ENCODE measurements around the gene FLNB.

The FLNB gene

DNA sequence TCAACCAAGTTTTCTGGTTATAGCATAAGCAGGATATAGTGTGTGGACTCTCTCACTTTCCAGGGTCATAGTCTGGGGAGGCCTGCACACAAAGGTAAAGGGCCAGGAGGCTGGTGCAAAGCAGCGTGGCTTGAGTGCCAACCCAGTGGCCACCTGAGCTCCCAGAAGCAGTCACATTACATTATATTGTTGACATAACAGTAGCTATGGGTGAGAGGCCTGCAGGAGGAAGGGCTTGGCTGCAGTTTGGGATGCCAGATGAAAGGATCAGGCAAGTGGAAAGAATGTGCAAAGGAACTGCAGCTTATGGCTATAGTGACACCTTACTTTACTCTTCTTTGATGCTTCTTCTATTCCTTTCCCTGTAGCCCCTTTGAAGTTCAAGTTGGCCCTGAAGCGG is 96.5 kb downstream of the FLNB start:
- TF ChIP-seq, protein P1, sequence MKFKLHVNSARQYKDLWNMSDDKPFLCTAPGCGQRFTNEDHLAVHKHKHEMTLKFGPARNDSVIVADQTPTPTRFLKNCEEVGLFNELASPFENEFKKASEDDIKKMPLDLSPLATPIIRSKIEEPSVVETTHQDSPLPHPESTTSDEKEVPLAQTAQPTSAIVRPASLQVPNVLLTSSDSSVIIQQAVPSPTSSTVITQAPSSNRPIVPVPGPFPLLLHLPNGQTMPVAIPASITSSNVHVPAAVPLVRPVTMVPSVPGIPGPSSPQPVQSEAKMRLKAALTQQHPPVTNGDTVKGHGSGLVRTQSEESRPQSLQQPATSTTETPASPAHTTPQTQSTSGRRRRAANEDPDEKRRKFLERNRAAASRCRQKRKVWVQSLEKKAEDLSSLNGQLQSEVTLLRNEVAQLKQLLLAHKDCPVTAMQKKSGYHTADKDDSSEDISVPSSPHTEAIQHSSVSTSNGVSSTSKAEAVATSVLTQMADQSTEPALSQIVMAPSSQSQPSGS (tag by site-specific recombination; IDR thresholded peaks at IDR 0.05; ENCODE audit: low read depth): no peak
- TF ChIP-seq ZNF223 (tag by site-specific recombination; IDR thresholded peaks at IDR 0.05) (no peak), ZBTB20 (tag by site-specific recombination; IDR thresholded peaks at IDR 0.05) (no peak), ZNF585B (tag by site-specific recombination; IDR thresholded peaks at IDR 0.05) (no peak), ZNF157 (tag by site-specific recombination; IDR thresholded peaks at IDR 0.05) (no peak), YY2 (tag by site-specific recombination; IDR thresholded peaks at IDR 0.05) (no peak), ZNF133 (tag by site-specific recombination; IDR thresholded peaks at IDR 0.05) (no peak), ZNF600 (tag by site-specific recombination; IDR thresholded peaks at IDR 0.05) (no peak), ZNF670 (tag by site-specific recombination; IDR thresholded peaks at IDR 0.05; ENCODE audit: low read depth) (no peak), ZSCAN16 (tag by site-specific recombination; IDR thresholded peaks at IDR 0.05) (no peak), HOXA7 (CRISPR knock-in tag; IDR thresholded peaks at IDR 0.05; ENCODE audit: borderline replicate concordance) (no peak), ZNF416 (tag by site-specific recombination; IDR thresholded peaks at IDR 0.05) (no peak), ZNF404 (tag by site-specific recombination; IDR thresholded peaks at IDR 0.05) (no peak), ZNF140 (tag by site-specific recombination; IDR thresholded peaks at IDR 0.05) (no peak), HOXD13 (CRISPR knock-in tag; IDR thresholded peaks at IDR 0.05; ENCODE audit: borderline replicate concordance) (no peak), TCF7L2 (IDR thresholded peaks at IDR 0.05; ENCODE audit: borderline replicate concordance, low read depth, low read length) (no peak)
- TF ChIP-seq, protein P2, sequence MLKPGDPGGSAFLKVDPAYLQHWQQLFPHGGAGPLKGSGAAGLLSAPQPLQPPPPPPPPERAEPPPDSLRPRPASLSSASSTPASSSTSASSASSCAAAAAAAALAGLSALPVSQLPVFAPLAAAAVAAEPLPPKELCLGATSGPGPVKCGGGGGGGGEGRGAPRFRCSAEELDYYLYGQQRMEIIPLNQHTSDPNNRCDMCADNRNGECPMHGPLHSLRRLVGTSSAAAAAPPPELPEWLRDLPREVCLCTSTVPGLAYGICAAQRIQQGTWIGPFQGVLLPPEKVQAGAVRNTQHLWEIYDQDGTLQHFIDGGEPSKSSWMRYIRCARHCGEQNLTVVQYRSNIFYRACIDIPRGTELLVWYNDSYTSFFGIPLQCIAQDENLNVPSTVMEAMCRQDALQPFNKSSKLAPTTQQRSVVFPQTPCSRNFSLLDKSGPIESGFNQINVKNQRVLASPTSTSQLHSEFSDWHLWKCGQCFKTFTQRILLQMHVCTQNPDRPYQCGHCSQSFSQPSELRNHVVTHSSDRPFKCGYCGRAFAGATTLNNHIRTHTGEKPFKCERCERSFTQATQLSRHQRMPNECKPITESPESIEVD (tag by site-specific recombination; IDR thresholded peaks at IDR 0.05): no peak
- ChIA-PET POLR2A (no interaction called here), CTCF (no interaction called here)
- Histone ChIP-seq H3K9me3 (ENCODE audit: control insufficient read depth, insufficient read depth, low read depth, low read length) (no peaks in the 10 kb centered on the region), H3K36me3 (ENCODE audit: control insufficient read depth in 2 of 2, insufficient read depth in 1 of 2, low read length in 2 of 2) (peaks cover 0 to 86% of the 10 kb centered on the region in 2 experiments; a peak in 2 of 3 replicates), H3K27ac (ENCODE audit: extremely low read depth, low read depth, low read length) (no peak overlapping the region), H3K4me1 (ENCODE audit: control insufficient read depth, insufficient read depth, low read length) (no peaks in the 10 kb centered on the region), H3K4me3 (ENCODE audit: low read depth, low read length) (no peak overlapping the region)

DNA sequence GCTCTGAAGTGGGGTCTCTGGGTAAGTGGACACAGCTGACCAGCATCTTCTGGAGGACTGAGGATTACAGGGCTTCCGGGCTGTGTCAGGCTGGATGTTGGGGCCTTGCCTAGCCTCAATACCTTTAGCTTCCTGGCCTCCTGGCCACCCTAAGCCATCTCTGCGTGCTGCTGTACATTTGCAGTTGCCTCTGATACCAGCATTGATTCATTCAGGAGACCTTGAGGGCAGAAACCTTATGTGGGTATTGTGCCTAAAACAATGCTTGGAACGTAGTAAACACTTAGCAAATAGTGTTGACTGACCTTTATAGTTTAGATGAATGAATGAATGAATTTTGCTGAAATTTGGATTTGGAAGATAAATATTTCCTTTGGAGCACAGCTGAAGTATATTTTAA is 97.0 kb downstream of the FLNB start:
- no peak overlapping the region for H3K27ac ChIP-seq (ENCODE audit: extremely low read depth, low read depth, low read length)
- H3K4me1 ChIP-seq (ENCODE audit: control insufficient read depth, insufficient read depth, low read length): no peaks in the 10 kb centered on the region
- H3K9me3 ChIP-seq (ENCODE audit: control insufficient read depth, insufficient read depth, low read depth, low read length): no peaks in the 10 kb centered on the region
- CTCF ChIA-PET: no interaction called here
- POLR2A ChIA-PET: no interaction called here
- no peak for TF ChIP-seq ZNF529 (tag by site-specific recombination; IDR thresholded peaks at IDR 0.05; ENCODE audit: insufficient replicate concordance)
- H3K4me3 ChIP-seq (ENCODE audit: low read depth, low read length): no peak overlapping the region
- H3K36me3 ChIP-seq (ENCODE audit: control insufficient read depth in 2 of 2, insufficient read depth in 1 of 2, low read length in 2 of 2): peaks cover 0 to 88% of the 10 kb centered on the region in 2 experiments; a peak in 2 of 3 replicates

DNA sequence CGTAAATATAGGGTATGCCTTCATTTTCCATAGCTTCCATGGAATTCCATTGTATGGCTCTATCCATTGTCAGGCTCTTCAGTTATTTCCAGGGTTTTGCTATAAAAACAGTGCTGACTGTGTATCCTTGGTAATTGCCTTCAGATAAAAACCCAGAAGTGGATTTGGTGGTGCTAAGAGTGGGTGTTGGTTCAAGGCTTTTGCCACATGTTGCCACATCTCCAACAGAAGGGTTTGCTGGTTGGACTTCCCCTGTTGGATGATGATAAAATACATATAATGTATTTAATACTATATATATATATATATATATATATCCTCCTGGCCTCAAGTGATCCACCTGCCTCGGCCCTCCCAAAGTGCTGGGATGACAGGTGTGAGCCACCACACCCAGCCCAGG is 97.8 kb downstream of the FLNB start:
- ChIA-PET POLR2A (no interaction called here), CTCF (interaction anchor here (0.7 kb wide), 1 partner anchor 52 kb away, joined by 5 read pairs; no protein-coding TSS in a partner anchor)
- no peak for TF ChIP-seq ZFP3 (tag by site-specific recombination; IDR thresholded peaks at IDR 0.05; ENCODE audit: low read depth)
- TF ChIP-seq, protein P3, sequence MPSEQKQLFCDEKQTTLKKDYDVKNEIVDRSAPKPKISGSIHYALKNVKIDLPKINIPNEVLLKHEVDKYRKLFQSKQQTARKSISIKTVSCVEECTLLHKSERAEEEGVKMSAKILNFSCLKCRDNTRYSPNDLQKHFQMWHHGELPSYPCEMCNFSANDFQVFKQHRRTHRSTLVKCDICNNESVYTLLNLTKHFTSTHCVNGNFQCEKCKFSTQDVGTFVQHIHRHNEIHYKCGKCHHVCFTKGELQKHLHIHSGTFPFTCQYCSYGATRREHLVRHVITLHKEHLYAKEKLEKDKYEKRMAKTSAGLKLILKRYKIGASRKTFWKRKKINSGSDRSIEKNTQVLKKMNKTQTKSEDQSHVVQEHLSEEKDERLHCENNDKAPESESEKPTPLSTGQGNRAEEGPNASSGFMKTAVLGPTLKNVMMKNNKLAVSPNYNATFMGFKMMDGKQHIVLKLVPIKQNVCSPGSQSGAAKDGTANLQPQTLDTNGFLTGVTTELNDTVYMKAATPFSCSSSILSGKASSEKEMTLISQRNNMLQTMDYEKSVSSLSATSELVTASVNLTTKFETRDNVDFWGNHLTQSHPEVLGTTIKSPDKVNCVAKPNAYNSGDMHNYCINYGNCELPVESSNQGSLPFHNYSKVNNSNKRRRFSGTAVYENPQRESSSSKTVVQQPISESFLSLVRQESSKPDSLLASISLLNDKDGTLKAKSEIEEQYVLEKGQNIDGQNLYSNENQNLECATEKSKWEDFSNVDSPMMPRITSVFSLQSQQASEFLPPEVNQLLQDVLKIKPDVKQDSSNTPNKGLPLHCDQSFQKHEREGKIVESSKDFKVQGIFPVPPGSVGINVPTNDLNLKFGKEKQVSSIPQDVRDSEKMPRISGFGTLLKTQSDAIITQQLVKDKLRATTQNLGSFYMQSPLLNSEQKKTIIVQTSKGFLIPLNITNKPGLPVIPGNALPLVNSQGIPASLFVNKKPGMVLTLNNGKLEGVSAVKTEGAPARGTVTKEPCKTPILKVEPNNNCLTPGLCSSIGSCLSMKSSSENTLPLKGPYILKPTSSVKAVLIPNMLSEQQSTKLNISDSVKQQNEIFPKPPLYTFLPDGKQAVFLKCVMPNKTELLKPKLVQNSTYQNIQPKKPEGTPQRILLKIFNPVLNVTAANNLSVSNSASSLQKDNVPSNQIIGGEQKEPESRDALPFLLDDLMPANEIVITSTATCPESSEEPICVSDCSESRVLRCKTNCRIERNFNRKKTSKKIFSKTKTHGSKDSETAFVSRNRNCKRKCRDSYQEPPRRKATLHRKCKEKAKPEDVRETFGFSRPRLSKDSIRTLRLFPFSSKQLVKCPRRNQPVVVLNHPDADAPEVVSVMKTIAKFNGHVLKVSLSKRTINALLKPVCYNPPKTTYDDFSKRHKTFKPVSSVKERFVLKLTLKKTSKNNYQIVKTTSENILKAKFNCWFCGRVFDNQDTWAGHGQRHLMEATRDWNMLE (tag by site-specific recombination; conservative IDR thresholded peaks at IDR 0.05; ENCODE audit: low read depth): no peak
- TF ChIP-seq ZNF658 (tag by site-specific recombination; IDR thresholded peaks at IDR 0.05): no peak
- no peak for TF ChIP-seq SP2 (tag by site-specific recombination; IDR thresholded peaks at IDR 0.05)
- TF ChIP-seq FEZF1 (tag by site-specific recombination; IDR thresholded peaks at IDR 0.05): no peak
- TF ChIP-seq TRIM28 (IDR thresholded peaks at IDR 0.05; ENCODE audit: borderline replicate concordance, low read length): no peak
- Histone ChIP-seq H3K36me3 (ENCODE audit: control insufficient read depth in 2 of 2, insufficient read depth in 1 of 2, low read length in 2 of 2) (peaks cover 0 to 88% of the 10 kb centered on the region in 2 experiments; a peak in 2 of 3 replicates), H3K4me1 (ENCODE audit: control insufficient read depth, insufficient read depth, low read length) (no peaks in the 10 kb centered on the region), H3K9me3 (ENCODE audit: control insufficient read depth, insufficient read depth, low read depth, low read length) (no peaks in the 10 kb centered on the region), H3K4me3 (ENCODE audit: low read depth, low read length) (no peak overlapping the region), H3K27ac (ENCODE audit: extremely low read depth, low read depth, low read length) (no peak overlapping the region)

All from HEK293 (cell line).